HG03457 (cell line): Measurements from ENCODE around the gene GPC1.
A peak's percentile ranks its signal among the peaks of the same experiment; 100 is the strongest.

Source experiments
- ATAC-seq: cut with Tn5 transposase; IDR thresholded peaks from one replicate; pipeline ENCODE4 v1.9.1; 2021; ENCODE audit warnings: moderate number of reproducible peaks; ENCODE audit not compliant: unreplicated experiment

The GPC1 gene

GRCh38 chr2:240429872-240430491, 5.5 kb upstream of the GPC1 start:
- ATAC-seq = no peak

- ATAC-seq = no peak
Observed at GRCh38 chr2:240430595-240430994, 4.9 kb upstream of the GPC1 start.

GRCh38 chr2:240431271-240431660, 4.2 kb upstream of the GPC1 start:
- no peak for ATAC-seq

GRCh38 chr2:240431661-240432424, 3.6 kb upstream of the GPC1 start:
- ATAC-seq = no peak

- ATAC-seq = no peak
Observed at GRCh38 chr2:240432430-240432819, 3.0 kb upstream of the GPC1 start.

- ATAC-seq = no peak
Observed at GRCh38 chr2:240432820-240433801, 2.4 kb upstream of the GPC1 start.

DNA sequence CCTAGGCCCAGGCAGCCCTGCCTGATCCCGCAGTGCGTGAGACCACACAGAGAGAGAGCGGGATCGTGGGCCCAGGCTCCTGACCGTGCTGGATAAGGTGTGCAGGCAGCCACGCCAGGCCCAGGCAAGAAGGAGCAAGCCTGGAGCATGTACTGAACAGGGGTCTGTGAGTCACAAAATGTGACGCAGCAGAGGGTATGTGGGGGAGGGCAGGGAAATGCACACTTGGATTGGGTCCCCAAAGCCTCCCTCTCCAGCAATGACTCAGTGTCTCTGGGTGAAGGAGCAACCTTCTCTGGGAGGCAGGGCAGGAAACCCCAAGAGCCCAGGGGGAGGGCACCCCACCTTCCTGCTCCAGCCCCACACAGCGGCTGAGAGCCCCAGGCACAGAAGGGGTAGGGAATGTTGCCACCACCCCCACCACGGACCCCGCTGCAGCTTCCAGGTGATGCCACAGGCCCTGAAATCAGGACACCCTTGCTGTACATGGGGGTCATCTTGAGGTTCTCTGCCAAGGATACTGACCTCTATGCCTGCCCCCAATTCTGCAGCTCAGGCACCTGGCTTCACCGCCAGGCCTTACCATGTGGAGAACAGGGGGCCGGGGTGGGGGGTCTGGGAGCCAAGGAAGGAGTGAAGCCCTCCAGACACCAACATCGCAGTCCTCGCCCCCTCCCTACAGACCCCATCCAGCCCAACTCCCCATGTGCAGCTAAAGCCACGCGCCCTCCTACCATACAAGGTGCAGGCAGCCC, 1.3 kb upstream of the GPC1 start:
- no peak for ATAC-seq

- ATAC-seq = peak; percentile 39
Observed at GRCh38 chr2:240434728-240435456, 571 bp upstream of the GPC1 start.

- peak; percentile 9 for ATAC-seq
Observed at GRCh38 chr2:240435948-240436682, 652 bp downstream of the GPC1 start.

DNA sequence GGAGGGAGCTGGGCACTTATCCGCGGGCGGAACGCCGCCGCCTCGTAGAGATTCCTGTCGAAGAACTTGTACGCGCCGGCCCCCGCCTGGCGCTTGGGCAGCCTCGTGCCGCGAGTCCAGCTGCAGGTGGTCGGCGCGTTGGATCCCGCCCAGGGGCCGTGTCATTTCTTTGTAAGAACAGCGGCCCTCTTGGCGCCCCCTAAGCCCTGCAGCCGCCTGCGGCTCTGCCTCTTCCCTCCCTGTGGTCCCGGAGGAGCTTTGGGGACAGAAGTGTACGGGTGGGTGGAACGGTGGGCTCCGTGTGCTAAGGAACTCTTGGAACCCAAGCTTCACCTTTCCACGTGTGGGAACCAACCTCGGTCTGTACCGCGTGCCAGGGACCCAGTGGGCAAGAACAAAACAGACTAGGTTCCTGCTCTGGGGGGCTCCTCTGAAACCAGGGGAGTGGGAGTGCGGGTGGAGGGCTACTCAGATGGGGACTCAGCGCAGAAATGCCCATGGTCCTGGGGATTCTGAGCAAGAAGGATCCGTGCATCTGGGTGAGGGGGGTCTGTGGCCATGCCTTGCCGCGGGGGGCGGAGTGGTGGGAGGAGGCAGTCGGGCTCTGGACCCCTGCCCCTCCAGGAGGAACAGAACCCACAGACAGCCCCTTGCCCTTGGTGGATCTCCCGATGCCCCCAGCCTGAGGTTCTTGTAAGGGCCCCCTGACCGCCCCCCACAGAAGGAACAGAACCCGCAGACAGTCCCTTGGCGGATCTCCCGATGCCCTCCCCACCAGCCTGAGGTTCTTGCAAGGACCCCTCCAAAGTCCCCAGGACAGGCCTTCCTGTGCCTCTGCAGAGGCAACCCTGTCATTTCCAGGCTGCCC, 1.5 kb downstream of the GPC1 start:
- ATAC-seq = no peak

DNA sequence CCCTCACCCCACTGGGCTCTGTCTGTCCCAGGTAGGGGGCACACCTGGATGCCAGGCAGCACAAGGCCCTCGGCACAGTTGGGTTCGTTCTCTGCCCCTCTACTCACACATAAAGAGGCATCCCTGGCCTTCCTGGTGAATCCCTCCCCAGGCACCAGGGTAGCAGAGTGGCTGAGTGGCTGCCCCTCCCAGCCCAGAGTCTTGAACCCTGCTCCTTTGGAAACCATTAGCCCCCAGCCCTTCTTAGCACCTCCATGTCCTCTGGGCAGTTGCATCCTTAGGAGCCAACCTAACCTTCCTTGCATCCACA, 2.0 kb downstream of the GPC1 start:
- ATAC-seq = no peak

- no peak for ATAC-seq
Observed at GRCh38 chr2:240437861-240438809, 2.7 kb downstream of the GPC1 start.

DNA sequence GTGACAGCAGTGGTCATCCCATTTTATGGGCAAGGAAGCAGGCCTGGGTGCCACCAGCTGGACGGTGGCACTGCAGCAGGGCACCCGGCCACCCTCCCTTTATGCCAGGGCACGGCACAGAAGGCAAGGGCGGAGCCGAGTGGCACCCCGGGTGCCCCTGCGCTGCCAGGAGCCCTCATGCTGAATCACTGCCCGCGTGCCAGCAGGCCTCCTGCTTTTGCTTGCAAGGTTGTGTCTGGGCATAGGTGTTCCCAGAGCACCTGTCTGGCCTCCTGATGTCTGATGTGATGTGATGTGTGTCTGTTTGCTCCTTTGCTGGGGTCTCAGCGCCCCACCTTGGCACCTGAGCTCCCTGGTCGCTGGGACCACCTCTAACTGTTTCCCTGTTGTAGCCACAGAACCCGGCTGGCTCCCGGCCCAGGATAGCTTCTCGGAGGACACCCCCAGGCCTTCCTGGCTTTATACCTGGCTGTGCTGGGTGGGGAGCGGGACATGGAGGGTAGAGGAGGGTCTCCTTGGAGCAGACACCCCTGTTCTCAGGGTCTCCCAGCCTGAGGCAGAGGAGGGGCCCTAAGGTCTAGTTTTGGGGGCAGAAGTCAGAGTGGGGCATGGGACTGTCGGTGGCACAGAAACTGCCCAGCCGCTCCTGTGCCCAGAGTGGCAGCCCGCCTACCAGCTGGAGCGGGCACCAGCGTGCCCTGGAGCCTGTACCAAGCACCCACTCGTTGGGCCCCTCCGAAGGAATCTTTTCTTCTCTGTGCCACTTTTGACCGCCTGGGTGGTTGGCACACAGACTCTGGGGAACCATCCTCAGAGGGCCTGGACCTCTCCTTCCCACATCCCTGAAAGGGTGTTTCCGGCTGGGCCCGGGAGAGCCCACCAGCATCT, 3.6 kb downstream of the GPC1 start:
- no peak for ATAC-seq

DNA sequence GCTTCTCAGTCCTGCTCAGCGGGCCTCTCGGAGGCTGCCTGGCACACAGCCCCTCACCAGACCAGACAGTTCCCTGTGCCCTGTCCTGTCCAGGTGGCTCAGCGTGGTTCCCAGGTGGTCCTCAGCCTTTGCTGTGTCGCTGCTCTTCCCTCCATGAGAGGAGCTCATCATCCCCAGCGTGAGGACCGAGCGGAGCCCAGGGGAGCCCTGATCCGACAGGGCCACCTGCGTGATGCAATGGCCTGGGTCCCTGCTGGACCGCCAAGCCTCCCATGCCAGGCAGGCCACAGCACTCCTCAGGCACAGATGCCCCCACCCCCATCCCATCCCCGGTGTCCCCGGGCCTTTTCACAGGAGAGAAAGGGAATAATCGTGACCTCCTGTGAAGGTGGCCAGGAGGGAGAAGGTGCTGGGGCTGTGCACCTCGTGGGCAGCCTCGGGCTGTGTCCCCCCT, 4.3 kb downstream of the GPC1 start:
- ATAC-seq = no peak

DNA sequence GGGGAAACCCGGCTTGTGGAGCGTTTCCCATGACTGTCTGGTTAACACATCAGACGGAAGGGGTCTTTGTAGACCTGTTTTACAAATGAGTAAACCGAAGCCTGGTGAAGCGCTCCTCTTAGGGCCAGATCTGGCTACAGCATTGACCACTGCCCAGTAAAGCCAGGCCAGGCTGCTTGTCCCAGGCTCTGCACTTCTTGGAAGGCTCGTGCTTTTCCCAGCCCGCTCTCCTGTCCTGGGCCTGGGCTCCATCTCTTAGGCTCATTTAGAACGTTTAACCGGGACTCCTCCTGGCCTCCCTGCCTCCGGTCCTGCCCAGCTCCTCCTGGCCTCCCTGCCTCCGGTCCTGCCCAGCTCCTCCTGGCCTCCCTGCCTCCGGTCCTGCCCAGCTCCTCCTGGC, 4.8 kb downstream of the GPC1 start:
- ATAC-seq = no peak

GRCh38 chr2:240440704-240441320, 5.3 kb downstream of the GPC1 start:
- ATAC-seq = no peak
